HG03571 (cell line): Measurements from ENCODE around the gene LIMS2.
A peak's percentile ranks its signal among the peaks of the same experiment; 100 is the strongest.

ENCODE experiments used
- ATAC-seq: cut with Tn5 transposase; IDR thresholded peaks from one replicate; pipeline ENCODE4 v1.9.1; 2021; ENCODE audit not compliant: unreplicated experiment

LIMS2 gene

GRCh38 chr2:127675331-127676261 is at the start of gene LIMS2:
Gene LIMS2 (minus strand): TSS chr2:127675530. CDS start chr2:127675024, 506 bp downstream.
- no peak for ATAC-seq

GRCh38 chr2:127722807-127723206 is 47.5 kb upstream of the LIMS2 start:
- ATAC-seq: no peak

- ATAC-seq: no peak
These were observed 46.6 kb upstream of the LIMS2 start for GRCh38 chr2:127721978-127722355.

- no peak for ATAC-seq
These were observed 46.1 kb upstream of the LIMS2 start for GRCh38 chr2:127721311-127721977.

GRCh38 chr2:127719301-127720218 is 44.2 kb upstream of the LIMS2 start:
- ATAC-seq: no peak

- ATAC-seq: no peak
These were observed 42.9 kb upstream of the LIMS2 start for GRCh38 chr2:127718271-127718670.

- no peak for ATAC-seq
These were observed 40.6 kb upstream of the LIMS2 start for GRCh38 chr2:127715778-127716449.

GRCh38 chr2:127713562-127713961 is 38.2 kb upstream of the LIMS2 start:
- no peak for ATAC-seq

GRCh38 chr2:127712999-127713398 is 37.7 kb upstream of the LIMS2 start:
- ATAC-seq: no peak

- no peak for ATAC-seq
These were observed 34.0 kb upstream of the LIMS2 start for GRCh38 chr2:127709336-127709735.

GRCh38 chr2:127707890-127708648 is 32.7 kb upstream of the LIMS2 start:
- no peak for ATAC-seq

- no peak for ATAC-seq
These were observed 31.1 kb upstream of the LIMS2 start for GRCh38 chr2:127706215-127706990.

GRCh38 chr2:127705391-127706065 is 30.2 kb upstream of the LIMS2 start:
- no peak for ATAC-seq

GRCh38 chr2:127704641-127705390 is 29.5 kb upstream of the LIMS2 start:
- no peak for ATAC-seq

- no peak for ATAC-seq
These were observed 28.0 kb upstream of the LIMS2 start for GRCh38 chr2:127703282-127703681.

GRCh38 chr2:127702395-127703009 is 27.2 kb upstream of the LIMS2 start:
- no peak for ATAC-seq

GRCh38 chr2:127701651-127702394 is 26.5 kb upstream of the LIMS2 start:
- peak; percentile 43 for ATAC-seq
